Suprapubic skin (tissue), 4 donors: ENCODE measurements around the gene RRM1. TPM values are rescaled to one million over a fixed set of nuclear protein-coding genes. Genes with fewer than 3 reads are reported as not detected.

Experiments used
- DNase-seq, 2 donors: peaks; one replicate each; pipeline ENCODE4 v3.0.0-alpha.2; 2019; ENCODE audit warnings: low spot score in 2 of 2
- H3K27ac ChIP-seq: fragments of 200-600 bp; sonication (generic); one replicate; pipeline ENCODE4 v1.5.1; 2019
- H3K27me3 ChIP-seq: fragments of 200-600 bp; sonication (generic); one replicate; pipeline ENCODE4 v1.5.1; 2019
- H3K36me3 ChIP-seq: fragments of 200-600 bp; sonication (generic); one replicate; pipeline ENCODE4 v1.5.1; 2019
- H3K4me1 ChIP-seq: fragments of 200-600 bp; sonication (generic); one replicate; pipeline ENCODE4 v1.5.1; 2019
- H3K4me3 ChIP-seq: fragments of 200-600 bp; sonication (generic); one replicate; pipeline ENCODE4 v1.5.1; 2019; ENCODE audit warnings: mild to moderate bottlenecking
- H3K9me3 ChIP-seq: fragments of 200-600 bp; sonication (generic); one replicate; pipeline ENCODE4 v1.5.1; 2019
- CTCF ChIP-seq, 2 donors: fragments of 200-600 bp in 1 of 2; fragments of 450-650 bp in 1 of 2; sonication (generic) in 1 of 2; IDR thresholded peaks; one replicate each; pipeline ENCODE4 v1.5.1; 2016 to 2019; ENCODE audit warnings: antibody characterized with exemption in 2 of 2, mild to moderate bottlenecking in 1 of 2, moderate library complexity in 1 of 2
- EP300 ChIP-seq: sonication (generic); formaldehyde crosslinking; IDR thresholded peaks from one replicate; pipeline ENCODE4 v1.6.1; 2017; ENCODE audit warnings: antibody characterized with exemption
- POLR2A ChIP-seq, 2 donors: fragments of 450-650 bp; IDR thresholded peaks; one replicate each; pipeline ENCODE4 v1.6.1; 2017; ENCODE audit warnings: antibody characterized with exemption in 2 of 2, mild to moderate bottlenecking in 2 of 2, moderate library complexity in 2 of 2
- POLR2AphosphoS5 ChIP-seq, 3 donors: sonication (generic); formaldehyde crosslinking; IDR thresholded peaks; one replicate each; pipeline ENCODE4 v1.6.1; 2017; ENCODE audit warnings: antibody characterized with exemption in 3 of 3
- WGBS: methylation state at CpG from one replicate; pipeline ENCODE4 v1.1.5; 2018; 5-methylcytosine and 5-hydroxymethylcytosine counted together
- total RNA-seq, 4 donors: library from RNA; depleted of rRNA; stranded (reverse); fragments of >200 nt; gene quantifications; one replicate each; pipeline ENCODE4 v1.1.0, GENCODE V29; 2016

The RRM1 gene
- total RNA-seq, 4 donors from 2014 or later = 70.4 to 145 (median 80.0) TPM

GRCh38 chr11:4180441-4181183 is 86.0 kb downstream of the RRM1 start:
- no peak for TF ChIP-seq CTCF (IDR thresholded peaks at IDR 0.05)
- no peak for TF ChIP-seq POLR2AphosphoS5 (IDR thresholded peaks at IDR 0.05)
- TF ChIP-seq POLR2A (IDR thresholded peaks at IDR 0.05) = no peak
- no peak for TF ChIP-seq EP300
- DNase-seq = no peak
- Histone ChIP-seq H3K4me1 (no peaks in the 10 kb centered on the region), H3K36me3 (no peaks in the 10 kb centered on the region), H3K4me3 (no peak overlapping the region), H3K27ac (no peak overlapping the region), H3K27me3 (no peaks in the 10 kb centered on the region), H3K9me3 (no peaks in the 10 kb centered on the region)
- WGBS = 83% methylated on average over 4 of the region's 5 CpGs

- peak in 1 of 2 donors; percentile 38 for TF ChIP-seq CTCF (IDR thresholded peaks at IDR 0.05)
- no peak for TF ChIP-seq POLR2A (IDR thresholded peaks at IDR 0.05)
- no peak for DNase-seq
- 55% methylated on average over 9 of the region's 9 CpGs for WGBS
Measured at GRCh38 chr11:4181782-4182721, 87.5 kb downstream of the RRM1 start.

GRCh38 chr11:4183410-4184057 is 88.9 kb downstream of the RRM1 start:
- TF ChIP-seq EP300 = no peak
- TF ChIP-seq CTCF (IDR thresholded peaks at IDR 0.05) = no peak
- no peak overlapping the region for H3K27ac ChIP-seq
- no peak for DNase-seq
- no peak overlapping the region for H3K4me3 ChIP-seq
- no peaks in the 10 kb centered on the region for H3K9me3 ChIP-seq
- H3K4me1 ChIP-seq = peaks cover 11% of the 10 kb centered on the region
- 94% methylated on average over 11 of the region's 14 CpGs for WGBS
- H3K27me3 ChIP-seq = no peaks in the 10 kb centered on the region
- no peaks in the 10 kb centered on the region for H3K36me3 ChIP-seq

More at GRCh38 chr11:4181782-4182721, 87.5 kb downstream of the RRM1 start:
- H3K9me3 ChIP-seq = no peaks in the 10 kb centered on the region
- no peak overlapping the region for H3K4me3 ChIP-seq
- H3K27me3 ChIP-seq = no peaks in the 10 kb centered on the region
- no peak overlapping the region for H3K27ac ChIP-seq
- peaks cover 2% of the 10 kb centered on the region for H3K4me1 ChIP-seq
- no peaks in the 10 kb centered on the region for H3K36me3 ChIP-seq

GRCh38 chr11:4184163-4184916 is 89.7 kb downstream of the RRM1 start:
- Histone ChIP-seq H3K36me3 (no peaks in the 10 kb centered on the region), H3K4me1 (peaks cover 11% of the 10 kb centered on the region), H3K9me3 (no peaks in the 10 kb centered on the region), H3K27me3 (no peaks in the 10 kb centered on the region), H3K4me3 (no peak overlapping the region), H3K27ac (no peak overlapping the region)
- WGBS = 63% methylated on average over 7 of the region's 7 CpGs
- DNase-seq = no peak
- no peak for TF ChIP-seq POLR2AphosphoS5 (IDR thresholded peaks at IDR 0.05)
- TF ChIP-seq EP300 = no peak
- no peak for TF ChIP-seq CTCF (IDR thresholded peaks at IDR 0.05)
- TF ChIP-seq POLR2A (IDR thresholded peaks at IDR 0.05) = no peak
